Activated naive CD8-positive, alpha-beta T cell treated with anti-CD3 and anti-CD28 coated beads for 36 hours (primary cell): ENCODE results near the gene MAN2A1. TPM values are rescaled to one million over a fixed set of nuclear protein-coding genes. Genes with fewer than 3 reads are reported as not detected.

Experiments
- DNase-seq: peaks from one replicate; pipeline ENCODE4 v3.0.0; 2021
- H3K27ac Mint-ChIP-seq: one replicate; pipeline ENCODE4 v1.8.0; 2022; ENCODE audit warnings: mild to moderate bottlenecking, moderate library complexity, mixed read lengths
- H3K27me3 Mint-ChIP-seq: one replicate; pipeline ENCODE4 v1.8.0; 2022; ENCODE audit warnings: mild to moderate bottlenecking, mixed read lengths
- H3K36me3 Mint-ChIP-seq: one replicate; pipeline ENCODE4 v1.8.0; 2021; ENCODE audit warnings: mild to moderate bottlenecking, mixed read lengths
- H3K4me1 Mint-ChIP-seq: one replicate; pipeline ENCODE4 v1.8.0; 2021; ENCODE audit warnings: mixed read lengths
- H3K4me3 Mint-ChIP-seq: one replicate; pipeline ENCODE4 v1.8.0; 2022; ENCODE audit warnings: mild to moderate bottlenecking, moderate library complexity, mixed read lengths
- H3K9me3 Mint-ChIP-seq: one replicate; pipeline ENCODE4 v1.8.0; 2022; ENCODE audit warnings: mixed read lengths
- total RNA-seq, 2 experiments: library from RNA; stranded (reverse); gene quantifications; one replicate each; pipeline ENCODE4 v1.2.3, GENCODE V29; 2021

Gene MAN2A1
- total RNA-seq, 2 experiments from 2014 or later = 28.7 to 28.8 TPM

DNA sequence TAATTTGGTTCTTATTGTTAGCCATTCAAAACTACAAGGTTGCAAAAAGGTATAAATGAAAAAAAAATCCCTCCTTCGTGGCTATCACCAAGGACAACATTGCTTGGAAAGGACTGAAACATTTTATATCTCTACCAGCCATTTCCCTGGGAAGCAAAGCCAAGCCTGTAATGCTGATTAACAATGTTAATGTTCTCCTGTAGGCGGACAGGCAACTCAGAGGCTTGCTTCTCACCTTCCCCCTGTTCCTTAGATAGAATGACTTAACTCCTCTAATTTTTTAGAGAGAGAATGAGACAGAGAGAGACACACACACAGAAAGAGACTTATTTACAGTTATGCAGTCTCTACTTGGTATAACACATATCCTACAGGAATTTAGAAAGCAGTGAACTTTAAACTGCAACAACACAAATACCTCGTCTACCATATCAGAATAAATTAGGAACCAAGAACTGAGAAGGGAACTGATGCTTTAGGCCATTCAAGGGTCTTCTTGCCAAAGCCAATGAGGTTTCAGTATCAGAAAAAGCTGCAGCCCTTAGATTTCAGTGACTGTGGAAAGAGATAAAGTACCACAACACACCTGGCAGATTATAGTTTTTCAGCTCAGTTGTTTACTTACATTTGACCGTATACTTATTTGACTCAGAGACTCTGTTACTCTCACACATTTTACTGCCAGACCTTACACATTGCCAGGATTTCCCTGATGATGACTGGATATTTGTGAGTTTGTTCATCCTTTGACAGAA, 20.9 kb upstream of the MAN2A1 start:
- Mint-ChIP-seq H3K27ac (no peak overlapping the region), H3K36me3 (no peaks in the 10 kb centered on the region), H3K4me3 (no peak overlapping the region), H3K9me3 (no peaks in the 10 kb centered on the region), H3K27me3 (peaks cover 17% of the 10 kb centered on the region), H3K4me1 (no peaks in the 10 kb centered on the region)
- no peak for DNase-seq

DNA sequence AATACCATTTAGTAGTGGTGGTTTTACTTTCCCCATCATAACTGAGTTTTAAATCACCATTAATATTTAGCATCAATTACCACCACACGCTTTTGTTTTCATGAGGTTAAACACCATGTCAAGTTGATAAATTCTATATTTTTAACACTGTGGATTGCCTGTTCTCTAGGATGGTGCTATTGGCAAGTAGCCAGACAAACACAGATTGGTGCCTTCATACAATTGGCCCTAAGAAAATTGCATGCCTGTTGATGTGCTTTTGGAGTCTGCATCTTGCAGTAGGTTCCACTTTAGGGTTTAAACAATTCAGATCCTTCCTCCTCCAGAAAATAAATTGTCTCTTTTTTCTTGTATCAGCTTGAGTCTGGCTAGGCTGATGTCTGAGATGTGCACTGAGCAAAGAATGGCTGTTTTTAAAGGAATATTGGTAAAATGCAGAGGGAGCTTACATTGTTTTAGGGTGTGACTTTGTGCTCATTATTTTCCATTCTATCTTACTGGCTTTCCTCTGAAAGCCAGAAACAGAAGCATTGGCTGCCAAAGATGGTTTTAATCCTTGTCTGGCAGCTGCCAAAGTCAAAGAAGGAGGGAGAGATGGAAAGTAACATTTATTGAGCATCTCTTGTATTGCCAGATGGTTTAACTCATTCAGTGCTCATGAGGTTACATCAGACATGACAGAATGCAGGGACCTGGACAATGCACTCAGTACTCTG, 19.6 kb upstream of the MAN2A1 start:
- DNase-seq = no peak
- H3K4me1 Mint-ChIP-seq = no peaks in the 10 kb centered on the region
- H3K4me3 Mint-ChIP-seq = no peak overlapping the region
- no peaks in the 10 kb centered on the region for H3K9me3 Mint-ChIP-seq
- H3K27ac Mint-ChIP-seq = no peak overlapping the region
- H3K36me3 Mint-ChIP-seq = no peaks in the 10 kb centered on the region
- peaks cover 20% of the 10 kb centered on the region for H3K27me3 Mint-ChIP-seq

DNA sequence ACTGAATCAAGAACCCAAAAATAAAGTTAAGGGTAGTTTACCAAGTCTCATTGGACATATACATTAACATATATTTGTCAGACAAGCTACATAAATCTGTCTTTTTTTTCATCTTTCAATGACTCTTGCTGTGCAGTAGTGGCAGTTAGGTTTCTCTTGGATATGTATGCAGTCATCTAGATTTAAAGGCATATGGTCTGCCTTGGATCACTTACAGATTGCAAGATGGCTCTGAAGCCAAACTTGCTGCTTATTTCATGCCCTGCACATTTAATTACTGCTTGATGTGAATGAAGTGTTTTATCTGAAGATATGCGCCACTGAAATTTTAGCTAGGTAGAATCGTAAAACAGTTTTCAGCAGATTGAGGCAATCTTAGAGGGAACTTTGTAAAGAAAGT, 18.6 kb upstream of the MAN2A1 start:
- no peaks in the 10 kb centered on the region for H3K9me3 Mint-ChIP-seq
- no peak for DNase-seq
- no peaks in the 10 kb centered on the region for H3K4me1 Mint-ChIP-seq
- no peaks in the 10 kb centered on the region for H3K36me3 Mint-ChIP-seq
- no peak overlapping the region for H3K27ac Mint-ChIP-seq
- H3K4me3 Mint-ChIP-seq = no peak overlapping the region
- H3K27me3 Mint-ChIP-seq = peaks cover 20% of the 10 kb centered on the region

DNA sequence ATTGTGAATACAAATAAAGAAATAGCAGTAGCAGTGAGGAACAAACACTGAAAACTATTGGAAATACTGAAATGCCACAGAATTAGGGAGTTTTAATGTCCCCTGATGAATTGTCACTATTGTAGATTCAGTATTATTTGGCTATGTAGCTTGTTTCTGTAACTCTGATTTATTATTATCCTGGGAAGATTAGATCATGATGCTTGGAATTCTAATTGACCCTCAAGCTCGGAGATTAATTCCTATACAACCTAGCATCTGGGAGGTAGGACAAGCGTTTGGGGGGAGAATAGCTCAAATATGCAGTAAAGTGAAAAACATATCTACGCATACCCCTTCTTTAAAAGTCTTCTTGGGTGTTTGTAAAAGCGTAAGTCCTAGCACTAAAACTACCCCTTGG, 15.1 kb upstream of the MAN2A1 start:
- H3K4me3 Mint-ChIP-seq = no peak overlapping the region
- DNase-seq = no peak
- H3K36me3 Mint-ChIP-seq = no peaks in the 10 kb centered on the region
- H3K27me3 Mint-ChIP-seq = peaks cover 30% of the 10 kb centered on the region
- H3K9me3 Mint-ChIP-seq = no peaks in the 10 kb centered on the region
- H3K4me1 Mint-ChIP-seq = no peaks in the 10 kb centered on the region
- no peak overlapping the region for H3K27ac Mint-ChIP-seq

DNA sequence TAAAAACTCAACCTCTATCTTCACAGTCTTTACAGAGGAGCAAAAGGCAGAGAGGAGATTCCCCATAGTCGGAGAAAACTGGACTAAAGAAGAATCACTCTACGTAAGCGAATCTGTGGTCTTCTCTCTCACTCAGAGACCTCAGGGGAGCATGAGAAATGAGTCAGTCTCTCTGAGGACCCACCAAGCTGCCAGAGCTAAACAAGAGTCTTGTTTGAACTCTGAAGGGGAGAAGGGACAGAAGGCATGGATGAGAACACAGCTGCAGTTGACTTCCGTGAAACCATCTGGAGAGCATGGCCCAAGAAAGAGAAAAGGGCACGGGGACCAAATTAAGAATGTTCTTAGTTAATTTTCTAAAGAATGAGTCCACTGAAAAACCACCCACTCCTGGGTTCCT, 12.8 kb upstream of the MAN2A1 start:
- no peaks in the 10 kb centered on the region for H3K4me1 Mint-ChIP-seq
- peaks cover 24% of the 10 kb centered on the region for H3K27me3 Mint-ChIP-seq
- H3K9me3 Mint-ChIP-seq = no peaks in the 10 kb centered on the region
- H3K36me3 Mint-ChIP-seq = no peaks in the 10 kb centered on the region
- H3K27ac Mint-ChIP-seq = no peak overlapping the region
- no peak for DNase-seq
- no peak overlapping the region for H3K4me3 Mint-ChIP-seq

DNA sequence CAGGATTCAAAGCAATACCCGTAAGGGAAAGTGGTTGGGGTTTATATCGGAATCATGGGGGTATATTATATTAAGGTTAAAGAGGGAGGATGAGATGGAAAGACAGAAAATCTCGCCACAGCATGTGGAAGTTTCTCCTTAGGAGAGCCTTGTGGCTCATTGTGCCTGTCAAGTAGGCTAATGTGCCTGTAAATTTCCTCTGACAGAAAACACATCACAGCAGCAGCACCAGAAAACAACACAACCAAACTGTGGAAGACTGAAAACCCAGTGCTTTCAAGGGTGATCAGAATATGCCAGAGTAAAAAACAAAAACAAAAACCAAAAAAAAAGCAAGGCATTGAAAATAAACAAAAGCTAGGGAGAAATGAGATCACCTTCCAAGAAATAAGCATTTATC, 11.3 kb upstream of the MAN2A1 start:
- H3K27me3 Mint-ChIP-seq = peaks cover 13% of the 10 kb centered on the region
- DNase-seq = no peak
- H3K36me3 Mint-ChIP-seq = no peaks in the 10 kb centered on the region
- H3K4me1 Mint-ChIP-seq = no peaks in the 10 kb centered on the region
- H3K9me3 Mint-ChIP-seq = no peaks in the 10 kb centered on the region
- no peak overlapping the region for H3K4me3 Mint-ChIP-seq
- H3K27ac Mint-ChIP-seq = no peak overlapping the region

DNA sequence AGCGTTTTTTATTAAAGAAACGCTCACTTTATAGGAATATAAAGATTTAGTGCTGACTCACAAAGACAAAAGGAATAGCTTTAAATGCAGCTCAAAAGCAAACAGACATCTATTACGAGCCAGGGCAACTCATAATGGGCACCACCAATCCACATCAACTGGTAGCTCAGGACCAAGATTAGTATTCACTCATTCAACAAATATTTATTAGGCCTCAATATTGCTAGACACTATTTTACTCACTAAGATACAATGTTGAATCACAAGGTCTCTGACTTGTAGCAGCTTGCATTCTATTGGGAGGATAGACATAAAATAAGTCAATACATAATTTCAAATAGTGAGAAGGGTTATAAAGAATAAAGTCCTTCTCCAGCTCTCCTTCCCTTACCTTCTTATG, 8.0 kb upstream of the MAN2A1 start:
- H3K9me3 Mint-ChIP-seq = no peaks in the 10 kb centered on the region
- H3K36me3 Mint-ChIP-seq = no peaks in the 10 kb centered on the region
- peaks cover 6% of the 10 kb centered on the region for H3K27me3 Mint-ChIP-seq
- DNase-seq = no peak
- no peak overlapping the region for H3K27ac Mint-ChIP-seq
- H3K4me1 Mint-ChIP-seq = no peaks in the 10 kb centered on the region
- no peak overlapping the region for H3K4me3 Mint-ChIP-seq

DNA sequence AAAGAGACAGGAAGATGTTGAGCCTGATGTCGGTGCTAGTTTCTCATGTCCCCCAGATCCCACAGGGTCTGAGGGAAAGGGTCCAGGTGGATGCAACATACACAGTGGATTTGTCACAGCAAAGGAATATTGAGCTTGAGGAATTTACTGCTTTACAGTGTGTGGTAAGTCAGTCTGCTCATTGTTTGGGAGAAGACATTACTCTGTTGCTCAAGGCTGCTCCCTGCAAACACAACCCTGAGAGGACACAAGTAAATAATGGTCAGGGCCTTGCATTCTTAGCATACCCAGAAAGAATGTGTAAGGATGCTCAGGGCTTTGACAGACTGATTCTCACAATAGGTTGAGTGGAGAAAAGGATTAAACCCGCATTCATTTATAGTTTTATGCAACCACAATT, 7.3 kb upstream of the MAN2A1 start:
- H3K4me3 Mint-ChIP-seq = no peak overlapping the region
- H3K27ac Mint-ChIP-seq = no peak overlapping the region
- H3K9me3 Mint-ChIP-seq = no peaks in the 10 kb centered on the region
- no peak for DNase-seq
- no peaks in the 10 kb centered on the region for H3K4me1 Mint-ChIP-seq
- no peaks in the 10 kb centered on the region for H3K36me3 Mint-ChIP-seq
- no peaks in the 10 kb centered on the region for H3K27me3 Mint-ChIP-seq

DNA sequence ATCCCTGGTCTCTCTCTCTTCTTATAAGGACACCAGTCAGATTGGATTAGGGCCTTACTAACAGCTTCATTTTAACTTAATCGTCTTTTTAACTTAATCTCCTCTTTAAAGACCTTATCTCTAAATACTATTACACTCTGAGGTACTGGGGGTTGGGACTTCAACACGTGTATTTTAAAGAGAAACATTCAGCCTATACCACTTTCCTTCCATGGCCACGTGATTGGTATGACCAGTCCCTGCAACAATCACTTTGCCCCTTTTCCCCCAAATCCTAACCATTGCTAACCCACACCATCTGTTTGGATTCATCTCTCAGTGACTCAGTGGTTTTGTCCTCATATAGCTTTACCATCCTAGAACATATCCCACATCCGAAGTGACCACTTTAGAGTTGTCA, 3.8 kb upstream of the MAN2A1 start:
- Mint-ChIP-seq H3K4me3 (no peak overlapping the region), H3K27ac (no peak overlapping the region)

DNA sequence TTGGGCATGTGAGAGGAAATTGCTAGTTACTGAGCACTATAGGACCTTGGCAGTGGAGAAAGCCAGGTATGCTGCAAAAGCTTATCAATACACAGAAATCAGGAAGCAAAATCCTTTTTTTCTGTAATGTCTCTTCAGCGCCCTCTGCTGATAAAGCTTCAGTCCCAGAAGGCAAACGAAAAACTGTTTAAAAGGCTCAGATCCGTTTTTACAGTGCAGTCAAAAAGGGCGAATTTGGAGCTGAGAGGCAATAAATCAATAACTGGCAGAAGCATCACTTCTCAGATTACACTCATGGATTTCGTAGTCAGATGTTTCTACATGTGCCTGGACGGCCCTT, 1.1 kb upstream of the MAN2A1 start:
- no peak for DNase-seq
- H3K4me3 Mint-ChIP-seq = peak overlapping the region; percentile 87
- peak overlapping the region; percentile 95 for H3K27ac Mint-ChIP-seq
- H3K9me3 Mint-ChIP-seq = peaks cover 4% of the 10 kb centered on the region
- H3K4me1 Mint-ChIP-seq = peaks cover 27% of the 10 kb centered on the region
- H3K27me3 Mint-ChIP-seq = no peaks in the 10 kb centered on the region
- H3K36me3 Mint-ChIP-seq = peaks cover 13% of the 10 kb centered on the region

More for the DNA sequence above, 3.8 kb upstream of the MAN2A1 start:
- no peak for DNase-seq
- Mint-ChIP-seq H3K4me1 (peaks cover 7% of the 10 kb centered on the region), H3K9me3 (peaks cover 4% of the 10 kb centered on the region), H3K36me3 (no peaks in the 10 kb centered on the region), H3K27me3 (no peaks in the 10 kb centered on the region)

DNA sequence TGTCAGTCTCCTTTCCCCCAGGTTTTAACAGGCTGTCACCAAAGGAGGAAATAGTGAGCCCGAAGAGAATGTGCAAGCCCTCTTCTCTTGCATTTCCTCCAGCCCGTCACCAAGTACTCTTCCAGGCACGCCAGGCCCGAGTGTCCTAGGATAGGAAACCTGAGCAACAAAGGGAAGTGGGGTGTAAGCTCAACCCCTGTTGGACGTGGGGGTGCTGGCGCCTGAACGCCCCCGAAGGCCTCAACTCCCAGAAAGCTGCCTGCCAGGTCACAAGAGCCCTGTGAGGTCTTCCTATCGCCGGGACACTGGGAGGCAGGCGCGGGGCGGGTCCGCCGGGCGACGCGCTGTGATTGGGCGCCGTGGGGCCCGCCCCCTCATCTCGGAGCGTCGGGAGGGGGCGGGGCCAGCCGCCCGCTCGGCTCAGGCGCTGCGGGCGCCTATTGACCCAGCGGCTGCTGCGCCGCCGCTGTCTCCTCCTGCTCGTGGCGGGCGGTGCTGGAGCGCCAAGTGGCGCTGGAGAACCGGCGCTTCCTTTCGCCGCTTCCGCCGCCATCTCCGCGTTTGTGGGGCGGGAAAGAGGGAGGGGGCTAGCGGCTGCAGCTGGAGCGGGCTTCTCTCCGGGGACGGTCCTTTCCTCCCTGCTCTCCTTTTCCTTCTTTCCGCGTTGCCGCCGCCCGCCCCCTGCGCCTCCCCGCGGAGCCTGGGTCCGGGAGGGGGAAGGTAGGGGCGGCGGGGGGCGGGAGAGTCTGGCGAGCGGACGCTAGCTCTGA, 572 bp upstream of the MAN2A1 start:
- no peaks in the 10 kb centered on the region for H3K27me3 Mint-ChIP-seq
- H3K4me1 Mint-ChIP-seq = peaks cover 32% of the 10 kb centered on the region
- peaks cover 15% of the 10 kb centered on the region for H3K36me3 Mint-ChIP-seq
- peak; percentile 87 for DNase-seq
- H3K27ac Mint-ChIP-seq = peak overlapping the region; percentile 95
- peak overlapping the region; percentile 87 for H3K4me3 Mint-ChIP-seq
- H3K9me3 Mint-ChIP-seq = peaks cover 4% of the 10 kb centered on the region

DNA sequence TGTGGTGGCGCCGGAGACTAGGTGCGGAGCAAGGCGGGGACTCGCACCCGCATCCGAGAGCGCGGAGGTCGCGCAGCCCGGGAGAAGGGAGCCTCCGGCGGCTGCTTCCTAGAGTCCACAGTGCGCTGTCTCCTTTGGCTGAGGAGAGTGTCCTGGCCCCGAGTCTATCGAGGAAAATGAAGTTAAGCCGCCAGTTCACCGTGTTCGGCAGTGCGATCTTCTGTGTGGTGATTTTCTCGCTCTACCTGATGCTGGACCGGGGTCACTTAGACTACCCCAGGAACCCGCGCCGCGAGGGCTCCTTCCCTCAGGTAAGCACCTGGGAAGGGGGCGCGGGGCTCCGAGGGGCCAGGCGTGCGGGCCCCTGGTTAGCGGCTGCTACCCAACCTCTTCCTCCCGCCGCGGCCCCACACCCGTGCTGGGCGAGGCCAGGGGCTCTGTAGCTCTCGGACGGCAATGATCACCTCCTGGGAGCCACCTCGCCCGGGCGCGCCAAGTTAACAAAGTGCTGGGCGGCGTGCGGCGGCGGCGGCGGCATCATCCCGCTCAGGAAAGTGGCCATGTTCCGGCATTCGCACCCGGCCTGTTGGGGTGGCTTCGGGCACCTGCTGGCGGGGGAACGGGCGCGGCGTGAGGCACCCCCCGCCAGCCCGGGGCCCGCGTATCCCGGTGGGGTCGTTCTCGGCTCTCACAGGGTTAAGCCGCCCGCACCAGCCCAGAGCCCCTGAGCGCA, 681 bp downstream of the MAN2A1 start:
- H3K4me3 Mint-ChIP-seq = peak overlapping the region; percentile 87
- no peaks in the 10 kb centered on the region for H3K27me3 Mint-ChIP-seq
- peaks cover 44% of the 10 kb centered on the region for H3K4me1 Mint-ChIP-seq
- peaks cover 23% of the 10 kb centered on the region for H3K36me3 Mint-ChIP-seq
- H3K9me3 Mint-ChIP-seq = peaks cover 4% of the 10 kb centered on the region
- H3K27ac Mint-ChIP-seq = peak overlapping the region; percentile 89
- DNase-seq = peak; percentile 53

DNA sequence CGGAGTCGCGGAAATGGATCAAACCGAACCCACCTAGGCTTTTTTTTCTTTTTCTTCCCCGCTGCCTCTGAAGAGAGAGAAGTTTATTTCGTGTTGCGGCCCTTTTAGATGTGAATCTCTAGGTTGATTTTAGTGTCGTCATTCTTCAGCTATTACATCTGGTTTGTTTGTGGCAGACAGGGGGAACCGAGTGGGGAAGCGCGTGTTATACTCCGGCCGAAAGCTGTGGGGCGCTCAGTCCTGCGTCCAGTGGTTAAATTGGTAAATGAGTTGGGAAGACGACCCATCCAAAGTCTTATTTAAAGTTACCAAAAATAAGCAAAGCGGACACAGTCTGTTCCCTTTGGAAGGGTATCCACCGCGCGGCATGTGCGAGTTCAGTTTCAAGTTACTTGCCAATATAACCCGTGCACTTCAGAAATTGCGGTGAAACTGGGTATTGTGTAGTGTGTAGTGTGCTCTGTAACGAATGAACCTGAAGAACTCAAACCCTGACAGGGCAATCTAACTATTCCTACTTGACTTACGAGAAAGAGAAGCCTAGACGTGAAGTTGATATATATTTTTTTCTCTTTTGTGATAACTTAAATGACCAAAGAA, 1.3 kb downstream of the MAN2A1 start:
- peak overlapping the region; percentile 89 for H3K27ac Mint-ChIP-seq
- H3K27me3 Mint-ChIP-seq = no peaks in the 10 kb centered on the region
- H3K36me3 Mint-ChIP-seq = peaks cover 25% of the 10 kb centered on the region
- H3K9me3 Mint-ChIP-seq = peaks cover 4% of the 10 kb centered on the region
- H3K4me3 Mint-ChIP-seq = peak overlapping the region; percentile 87
- peaks cover 49% of the 10 kb centered on the region for H3K4me1 Mint-ChIP-seq
- peak; percentile 39 for DNase-seq

DNA sequence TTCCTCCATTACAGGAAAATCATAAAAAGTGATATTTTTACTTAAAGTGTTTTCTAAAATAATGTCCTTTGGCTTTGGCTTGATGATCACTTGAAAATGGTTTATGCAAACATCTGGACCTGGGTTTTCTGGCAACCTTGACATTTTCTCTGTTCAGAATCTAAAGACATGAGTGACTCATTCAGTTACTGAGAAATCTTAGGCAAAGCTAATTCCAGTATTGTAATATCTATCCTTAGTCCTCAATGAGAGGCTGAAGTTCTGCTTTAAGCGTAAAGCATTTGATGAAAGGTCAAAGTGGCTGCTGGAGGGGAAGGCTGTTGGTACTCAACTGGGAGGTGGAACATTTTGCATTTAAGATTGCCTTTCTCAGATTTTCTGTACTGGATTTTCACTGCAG, 2.3 kb downstream of the MAN2A1 start:
- Mint-ChIP-seq H3K9me3 (peaks cover 4% of the 10 kb centered on the region), H3K4me1 (peaks cover 56% of the 10 kb centered on the region), H3K4me3 (peak overlapping the region; percentile 87), H3K36me3 (peaks cover 30% of the 10 kb centered on the region), H3K27ac (peak overlapping the region; percentile 89), H3K27me3 (no peaks in the 10 kb centered on the region)
- DNase-seq = no peak
